ENCODE results near the gene TAS2R43.
"Not testable (repeated sequence)": the region's sequence is repeated elsewhere in the genome, so short reads cannot be mapped to it uniquely, and the experiment has no call there.

Gene TAS2R43, protein sequence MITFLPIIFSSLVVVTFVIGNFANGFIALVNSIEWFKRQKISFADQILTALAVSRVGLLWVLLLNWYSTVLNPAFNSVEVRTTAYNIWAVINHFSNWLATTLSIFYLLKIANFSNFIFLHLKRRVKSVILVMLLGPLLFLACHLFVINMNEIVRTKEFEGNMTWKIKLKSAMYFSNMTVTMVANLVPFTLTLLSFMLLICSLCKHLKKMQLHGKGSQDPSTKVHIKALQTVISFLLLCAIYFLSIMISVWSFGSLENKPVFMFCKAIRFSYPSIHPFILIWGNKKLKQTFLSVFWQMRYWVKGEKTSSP

DNA sequence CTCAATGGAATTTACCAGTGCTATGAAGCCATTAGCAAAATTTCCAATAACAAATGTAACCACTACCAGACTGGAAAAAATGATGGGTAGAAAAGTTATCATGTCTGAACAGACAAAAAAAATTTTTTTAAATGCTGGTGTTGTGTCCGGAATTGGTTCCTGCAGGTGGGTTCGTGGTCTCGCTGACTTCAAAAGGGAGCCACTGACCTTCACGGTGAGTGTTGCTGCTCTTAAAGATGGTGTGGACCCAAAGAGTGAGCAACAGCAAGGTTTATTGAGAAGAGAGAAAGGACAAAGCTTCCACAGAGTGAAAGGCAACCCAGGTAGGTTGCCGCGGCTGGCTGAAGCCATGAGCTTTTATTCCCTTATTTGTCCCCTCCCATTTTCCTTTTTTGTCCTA, at the start of gene TAS2R43:
TAS2R43 (minus strand) TSS at position 186 of the 400 bp plus-strand sequence; CDS start at position 102, 84 bp downstream.
- DNase-seq = no peak

DNA sequence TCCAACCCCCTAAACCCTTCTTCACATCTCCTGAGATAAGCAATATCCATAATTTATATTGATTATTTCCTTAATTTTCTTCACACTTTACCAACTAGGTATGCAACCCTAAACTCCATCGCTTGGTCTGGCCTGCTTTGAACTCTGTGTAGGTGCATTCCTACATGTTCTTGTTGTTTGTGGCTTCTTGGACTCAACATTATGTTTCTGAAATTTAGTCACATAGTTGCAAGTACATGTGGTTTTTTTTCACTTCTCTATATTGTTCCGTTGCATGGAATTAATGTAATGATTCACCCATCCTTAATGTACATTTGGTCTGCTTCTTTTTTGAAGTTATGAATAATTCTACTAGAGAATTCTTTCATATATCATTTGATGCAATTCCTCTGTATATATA, 44.0 kb upstream of the TAS2R43 start:
- no peak for DNase-seq

DNA sequence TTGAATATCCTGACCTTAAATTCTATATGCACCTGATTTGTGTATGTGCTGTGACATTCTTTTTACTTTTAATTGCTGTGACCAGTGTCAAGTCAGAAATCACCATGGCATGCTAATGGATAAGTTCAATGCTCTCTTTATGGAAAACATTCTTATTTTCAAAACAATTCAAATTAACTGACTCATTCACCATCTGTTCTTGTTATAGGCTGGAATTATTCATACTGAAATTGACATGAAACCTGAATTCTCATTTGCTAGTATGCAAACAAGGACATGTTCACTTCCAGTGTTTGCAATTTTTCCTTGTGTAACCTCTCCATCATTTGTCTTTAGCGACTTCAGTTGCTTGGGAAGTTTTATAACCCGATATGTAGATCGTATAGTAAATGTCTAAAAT, 42.2 kb upstream of the TAS2R43 start, which contains the start of gene TAS2R30:
TAS2R30 (minus strand) TSS at position 340 of the 400 bp plus-strand sequence. CDS start 400 bp downstream, outside the sequence.
- no peak for DNase-seq

DNA sequence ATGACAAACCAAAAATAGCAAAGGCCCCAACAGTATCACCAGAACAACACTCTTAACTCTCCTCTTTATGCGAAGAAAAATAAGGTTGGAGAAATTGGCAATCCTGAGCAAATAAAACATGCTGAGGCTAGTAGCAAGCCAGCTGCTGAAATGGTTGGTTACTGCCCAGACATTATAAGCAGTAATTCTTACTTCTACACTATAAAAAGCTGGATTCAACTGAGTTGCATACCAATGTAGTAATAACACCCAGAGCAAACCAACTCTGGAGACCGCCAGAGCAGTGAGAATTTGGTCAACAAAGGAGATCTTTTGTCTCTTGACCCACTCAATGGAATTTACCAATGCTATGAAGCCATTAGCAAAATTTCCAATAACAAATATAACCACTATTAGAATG, 41.7 kb upstream of the TAS2R43 start:
- DNase-seq = no peak

DNA sequence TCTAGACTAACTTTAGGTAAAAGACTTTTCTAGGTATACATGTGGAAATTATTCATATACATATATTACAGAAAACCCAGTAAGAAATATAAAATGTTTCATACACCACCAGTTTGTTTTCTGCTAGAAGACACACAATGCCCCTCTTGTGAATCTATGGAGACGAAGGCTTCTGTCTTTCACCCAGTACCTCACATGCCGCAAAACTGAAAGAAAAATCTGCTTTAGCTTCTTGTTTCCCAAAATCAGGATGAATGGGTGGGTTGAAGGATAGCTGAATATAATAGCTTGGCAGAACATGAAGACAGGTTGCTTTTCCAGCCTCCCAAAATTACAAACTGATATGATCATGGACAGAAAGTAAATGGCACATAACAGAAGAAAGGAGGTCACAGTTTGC, 41.0 kb upstream of the TAS2R43 start:
- DNase-seq = peak; percentile 10

DNA sequence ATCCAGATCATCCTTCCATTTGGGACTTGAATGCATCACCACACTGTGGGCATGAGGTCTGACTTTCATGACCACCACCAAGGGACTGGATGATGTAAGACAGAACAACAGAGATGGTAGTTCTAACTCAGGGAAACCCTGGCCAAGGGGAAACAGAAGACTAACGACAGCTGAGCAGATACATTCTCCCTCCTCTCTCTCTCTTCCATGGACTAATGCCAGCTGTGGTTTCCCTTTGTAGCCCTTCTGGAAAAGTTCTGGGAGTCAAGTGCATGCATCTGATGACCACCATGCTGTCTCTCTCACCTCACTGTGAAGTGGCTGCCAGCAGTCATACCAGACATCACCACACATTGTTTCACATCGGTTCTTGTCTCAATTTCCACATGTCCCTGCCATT, 38.9 kb upstream of the TAS2R43 start:
- no peak for DNase-seq

DNA sequence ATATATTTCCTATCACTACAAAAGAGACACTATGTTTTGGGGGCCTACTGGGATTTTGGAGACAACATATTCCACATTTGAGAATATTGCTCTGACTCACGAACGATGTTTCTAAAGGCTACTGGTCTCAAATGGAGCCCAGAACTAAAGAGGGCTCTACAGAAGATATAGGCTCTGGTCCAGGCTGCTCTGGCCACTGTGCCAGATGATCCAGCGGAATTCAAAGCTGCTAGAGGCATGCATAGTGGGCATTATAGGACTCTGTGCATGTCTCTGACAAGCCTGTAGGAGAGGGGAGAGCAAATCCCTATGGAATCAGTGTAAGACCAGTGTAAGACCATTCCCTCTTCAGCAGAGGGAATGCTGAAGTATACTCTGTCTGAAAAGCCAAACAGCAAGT, 38.3 kb upstream of the TAS2R43 start:
- no peak for DNase-seq

DNA sequence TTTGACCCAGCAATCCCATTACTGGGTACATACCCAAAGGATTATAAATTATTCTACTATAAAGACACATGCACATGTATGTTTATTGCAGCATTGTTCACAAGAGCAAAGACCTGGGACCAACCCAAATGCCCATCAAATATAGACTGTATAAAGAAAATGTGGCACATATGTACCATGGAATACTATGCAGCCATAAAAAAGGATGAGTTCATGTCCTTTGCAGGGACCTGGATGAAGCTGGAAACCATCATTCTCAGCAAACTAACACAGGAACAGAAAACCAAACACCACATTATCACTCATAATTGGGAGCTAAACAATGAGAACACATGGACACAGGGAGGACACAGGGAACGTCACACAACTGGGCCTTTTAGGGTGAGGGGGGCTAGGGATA, 22.0 kb upstream of the TAS2R43 start:
- DNase-seq = not testable (repeated sequence)

DNA sequence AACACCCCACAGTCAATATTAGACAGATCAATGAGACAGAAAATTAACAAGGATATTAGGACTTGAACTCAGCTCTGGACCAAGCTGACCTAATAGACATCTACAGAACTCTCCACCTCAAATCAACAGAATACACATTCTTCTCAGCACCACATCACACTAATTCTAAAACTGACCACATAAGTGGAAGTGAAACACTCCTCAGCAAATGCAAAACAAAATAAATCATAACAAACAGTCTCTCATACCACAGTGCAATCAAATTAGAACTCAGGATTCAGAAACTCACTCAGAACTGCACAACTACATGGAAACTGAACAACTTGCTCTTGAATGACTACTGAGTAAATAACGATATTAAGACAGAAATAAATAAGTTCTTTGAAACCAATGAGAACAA, 19.1 kb upstream of the TAS2R43 start:
- DNase-seq = not testable (repeated sequence)

DNA sequence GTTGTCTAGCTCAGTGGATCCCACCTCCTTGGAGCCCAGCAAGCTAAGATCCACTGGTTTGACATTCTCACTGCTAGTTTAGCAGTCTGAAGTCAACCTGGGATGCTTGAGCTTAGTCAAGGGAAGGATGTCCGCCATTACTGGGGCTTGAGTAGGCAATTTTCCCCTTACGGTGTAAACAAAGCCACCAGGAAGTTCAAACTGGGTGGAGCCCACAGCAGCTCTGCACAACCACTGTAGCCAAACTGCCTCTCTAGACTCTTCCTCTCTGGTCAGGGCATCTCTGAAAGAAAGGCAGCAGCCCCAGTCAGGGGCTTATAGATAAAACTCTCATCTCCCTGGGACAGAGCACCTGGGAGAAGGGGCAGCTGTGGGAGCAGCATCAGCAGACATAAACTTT, 16.7 kb upstream of the TAS2R43 start:
- DNase-seq = no peak

DNA sequence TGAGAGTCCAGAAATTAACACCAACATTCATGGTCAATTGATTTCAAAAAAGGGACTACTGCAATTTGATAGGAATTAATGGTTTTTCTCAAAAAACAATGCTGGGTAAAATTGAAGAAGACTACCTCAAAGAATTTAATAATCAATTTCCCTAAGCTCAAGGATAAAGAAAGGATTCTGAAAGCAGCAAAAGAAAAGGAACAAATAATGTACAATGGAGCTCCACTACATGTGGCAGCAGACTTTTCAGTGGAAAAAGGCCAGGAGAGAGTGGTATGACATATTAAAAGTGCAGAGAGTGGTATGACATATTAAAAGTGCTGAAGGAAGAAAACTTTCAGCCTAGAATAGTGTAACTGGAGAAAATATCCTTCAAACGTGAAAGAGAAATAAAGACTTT, 15.6 kb upstream of the TAS2R43 start:
- DNase-seq = no peak

DNA sequence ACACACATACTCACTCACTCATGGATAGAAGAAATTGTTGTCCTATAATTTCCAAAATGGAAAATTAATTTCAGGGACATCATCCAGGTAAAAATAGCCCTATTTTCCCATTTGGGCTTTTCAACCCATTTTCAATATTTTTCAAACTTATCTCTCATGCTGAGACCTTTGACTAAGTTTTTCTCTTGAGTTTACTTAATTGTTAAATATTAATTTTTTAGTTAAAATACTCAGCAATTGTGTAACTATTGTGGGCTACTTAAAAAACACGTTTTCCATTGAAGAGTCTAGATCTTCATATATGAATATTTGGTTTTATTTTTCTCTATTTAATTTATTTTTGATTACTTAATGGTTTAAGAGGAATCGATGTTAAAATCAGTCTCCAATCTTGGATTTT, 14.2 kb upstream of the TAS2R43 start:
- DNase-seq = no peak

DNA sequence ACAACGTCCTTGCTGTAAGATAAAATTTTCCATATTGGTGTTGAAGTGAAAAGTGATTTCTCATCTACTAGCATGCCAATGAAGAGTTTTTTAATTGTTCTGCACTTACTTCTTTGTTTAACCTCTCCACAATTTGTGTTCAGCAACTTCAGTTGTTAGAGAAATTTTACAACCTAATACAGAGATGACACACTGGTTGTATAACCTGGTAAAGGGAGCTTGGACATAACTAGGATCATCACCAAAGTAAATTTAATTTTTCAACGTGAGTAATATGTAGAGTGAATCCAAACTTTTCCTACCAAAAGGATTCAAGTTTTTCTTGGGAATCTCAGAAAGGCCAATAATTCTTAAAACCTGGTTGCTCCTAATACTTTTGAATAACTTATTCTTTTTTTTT, 13.4 kb upstream of the TAS2R43 start:
- DNase-seq = no peak

DNA sequence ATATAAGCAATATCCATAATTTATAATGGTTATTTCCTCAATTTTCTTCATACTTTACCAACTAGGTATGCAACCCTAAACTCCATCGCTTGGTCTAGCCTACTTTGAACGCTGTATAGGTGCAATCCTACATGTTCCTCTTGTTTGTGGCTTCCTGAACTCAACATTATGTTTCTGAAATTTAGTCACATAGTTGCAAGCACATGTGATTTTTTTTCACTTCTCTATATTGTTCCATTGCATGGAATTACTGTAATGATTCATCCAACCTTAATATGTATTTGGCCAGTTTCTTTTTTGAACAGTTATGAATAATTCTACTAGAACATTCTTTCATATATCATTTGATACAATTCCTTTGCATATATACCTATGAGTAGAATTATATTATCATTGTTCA, 2.8 kb upstream of the TAS2R43 start:
- not testable (repeated sequence) for DNase-seq

DNA sequence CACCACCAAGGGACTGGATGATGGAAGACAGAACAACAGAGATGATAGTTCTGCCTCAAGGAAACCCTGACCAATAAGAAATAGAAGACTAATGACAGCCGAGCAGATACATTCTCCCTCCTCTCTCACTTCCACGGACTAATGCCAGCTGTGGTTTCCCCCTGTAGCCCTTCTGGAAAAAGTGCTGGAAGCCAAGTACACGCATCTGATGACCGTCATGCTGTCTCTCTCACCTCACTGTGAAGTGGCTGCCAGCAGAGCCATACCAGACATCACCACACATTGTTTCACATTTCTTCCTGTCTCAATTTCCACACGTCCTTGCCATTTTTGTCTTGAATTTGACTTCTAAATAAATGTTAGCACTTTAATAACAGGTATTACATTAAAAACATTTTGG, 2.9 kb downstream of the TAS2R43 start:
- DNase-seq = no peak

DNA sequence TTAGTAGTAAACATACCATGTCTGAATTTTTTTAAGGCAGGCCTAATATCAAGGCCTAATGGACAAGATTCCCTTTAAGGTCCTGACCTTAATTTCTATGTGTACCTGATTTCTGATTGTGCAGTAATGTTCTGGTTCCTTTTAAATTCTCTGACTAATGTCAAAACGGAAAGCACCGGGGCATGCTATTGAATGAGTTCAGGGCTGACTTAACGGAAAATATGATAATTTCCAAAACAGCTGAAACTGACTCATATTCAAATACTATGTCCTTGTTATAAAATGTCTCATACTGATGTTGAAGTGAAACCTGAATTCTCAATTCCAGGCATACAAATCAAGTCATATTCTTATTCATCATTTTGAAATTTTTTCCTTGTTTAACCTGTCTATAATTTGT, 6.7 kb downstream of the TAS2R43 start:
- no peak for DNase-seq

DNA sequence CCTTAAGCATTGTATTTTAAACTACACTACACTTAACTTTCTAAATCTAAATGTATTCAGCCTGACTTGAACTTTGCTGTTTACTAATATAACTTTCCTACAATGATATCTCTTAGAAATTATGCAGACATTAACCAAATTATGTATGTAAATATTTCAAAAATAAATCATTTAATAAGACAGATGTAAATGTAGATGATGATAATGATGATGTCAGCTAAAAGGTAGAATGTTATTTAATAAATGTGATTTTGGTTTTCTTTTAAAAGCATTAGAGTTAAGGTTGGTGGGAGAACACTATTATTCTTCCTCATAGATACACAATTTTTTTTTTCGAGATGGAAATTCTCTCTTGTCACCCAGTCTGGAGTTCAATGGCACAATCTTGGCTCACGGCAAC, 10.1 kb downstream of the TAS2R43 start:
- no peak for DNase-seq

DNA sequence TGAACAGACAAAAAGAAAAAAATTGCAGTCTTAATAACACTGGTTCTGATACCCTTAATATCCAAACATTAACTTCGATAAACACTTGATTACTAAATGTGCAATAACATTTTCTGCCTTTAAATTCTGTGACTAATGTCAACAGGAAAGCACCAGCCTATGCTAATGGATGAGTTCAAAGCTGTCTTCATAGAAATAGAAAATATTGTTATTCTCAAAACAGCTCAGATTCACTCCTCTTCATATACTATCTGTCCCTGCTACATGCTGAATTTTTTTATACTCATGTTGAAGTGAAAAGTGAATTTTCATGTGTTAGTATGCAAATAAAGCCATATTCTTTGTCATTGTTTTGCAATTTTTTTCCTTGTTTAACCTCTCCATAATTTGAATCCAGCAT, 13.9 kb downstream of the TAS2R43 start:
- DNase-seq = no peak

DNA sequence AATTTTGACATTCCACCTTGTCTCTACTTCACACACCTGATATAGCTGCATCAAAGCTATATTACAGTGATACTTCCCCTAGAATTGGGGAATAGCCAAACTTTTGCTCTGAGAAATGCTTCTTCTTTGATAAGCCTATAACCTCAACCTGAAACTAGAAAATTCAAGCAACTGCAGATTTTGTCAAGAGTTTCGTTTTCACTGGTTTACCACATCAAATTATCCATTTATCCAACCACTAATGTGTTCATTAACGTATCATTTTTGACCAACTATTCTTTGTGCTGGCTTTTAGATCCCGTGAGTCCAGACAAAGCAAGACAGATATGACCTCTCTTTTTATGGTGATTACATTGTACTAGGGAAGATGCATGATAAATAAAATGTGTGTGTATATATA, 16.5 kb downstream of the TAS2R43 start:
- no peak for DNase-seq

DNA sequence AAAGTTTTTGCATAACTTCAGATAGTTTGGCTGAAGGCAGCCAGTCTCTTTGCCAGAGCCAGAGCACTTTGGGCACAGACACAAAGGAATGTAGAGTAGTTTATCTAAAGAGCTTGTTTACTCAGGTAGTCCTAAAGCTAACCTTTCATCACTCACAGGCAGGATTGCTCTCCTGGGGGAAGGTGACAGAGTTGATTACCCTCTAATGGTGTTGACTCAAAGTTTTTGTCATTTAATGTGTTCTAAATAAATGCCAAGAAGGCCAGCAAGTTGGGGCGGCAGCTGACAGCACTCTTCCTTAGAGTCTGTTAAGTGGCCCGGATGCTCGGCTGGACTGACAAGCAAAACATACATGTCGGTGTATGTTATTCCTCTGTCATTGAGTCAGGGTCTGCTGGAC, 20.7 kb downstream of the TAS2R43 start:
- DNase-seq = no peak

DNA sequence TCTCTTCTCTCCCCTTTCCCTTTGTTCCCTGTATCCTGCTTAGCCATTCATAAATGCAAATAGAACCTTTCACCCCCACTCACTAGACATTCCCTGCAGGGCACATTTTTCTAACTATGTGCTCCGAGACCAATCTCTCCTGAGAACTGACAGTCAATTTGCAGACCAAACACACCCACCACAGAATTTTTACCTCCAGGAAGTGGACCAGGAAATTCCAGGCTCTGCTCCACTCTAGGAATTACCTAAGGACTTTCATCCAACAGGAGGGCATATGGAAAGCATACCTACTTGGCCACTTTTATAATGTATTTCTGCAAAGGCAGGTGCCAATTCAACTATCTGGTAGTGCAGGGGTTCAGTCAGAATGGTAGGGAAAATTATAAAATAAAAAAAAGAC, 21.1 kb downstream of the TAS2R43 start:
- no peak for DNase-seq

DNA sequence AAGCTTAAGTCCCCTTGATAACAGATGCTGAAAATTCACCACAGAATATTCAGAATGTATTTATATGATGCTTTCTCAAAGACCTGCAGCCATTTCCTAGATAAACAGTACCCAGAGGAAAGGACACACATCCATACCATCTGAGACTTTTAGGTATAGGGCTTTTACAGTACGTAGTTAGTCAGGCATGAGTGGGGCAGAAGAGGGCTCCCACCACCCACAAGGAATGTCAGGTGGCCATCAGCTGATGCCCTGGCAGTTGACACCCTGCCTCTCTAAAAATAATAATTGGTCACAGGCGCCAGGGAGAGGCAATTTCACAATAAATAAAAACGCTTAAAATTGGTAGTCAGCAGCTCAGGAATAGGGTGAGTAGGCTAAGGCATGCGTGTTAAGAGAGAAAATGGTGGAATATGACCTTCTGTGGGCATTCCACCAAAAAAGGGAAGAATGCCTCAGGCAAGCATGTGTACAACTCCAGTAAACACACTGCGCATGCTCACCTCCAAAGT, 22.2 kb downstream of the TAS2R43 start:
- DNase-seq = no peak

DNA sequence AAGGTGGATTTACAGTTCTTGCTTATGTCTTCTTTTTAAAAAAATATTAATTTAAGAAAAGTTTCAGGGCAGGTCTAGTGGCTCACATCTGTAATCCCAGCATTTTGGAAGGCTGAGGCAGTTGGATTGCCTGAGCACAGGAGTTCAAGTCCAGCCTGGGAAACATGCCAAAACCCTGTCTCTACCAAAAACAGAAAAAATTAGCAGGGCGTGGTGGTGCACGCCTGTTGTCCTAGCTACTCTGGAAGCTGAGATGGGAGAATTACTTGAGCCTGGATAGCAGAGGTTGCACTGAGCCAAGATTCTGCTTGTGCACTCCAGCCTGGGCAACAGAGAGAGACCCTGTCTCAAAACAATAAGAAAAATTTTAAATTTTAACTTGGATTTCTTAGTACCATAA, 24.6 kb downstream of the TAS2R43 start:
- DNase-seq = peak; percentile 18

DNA sequence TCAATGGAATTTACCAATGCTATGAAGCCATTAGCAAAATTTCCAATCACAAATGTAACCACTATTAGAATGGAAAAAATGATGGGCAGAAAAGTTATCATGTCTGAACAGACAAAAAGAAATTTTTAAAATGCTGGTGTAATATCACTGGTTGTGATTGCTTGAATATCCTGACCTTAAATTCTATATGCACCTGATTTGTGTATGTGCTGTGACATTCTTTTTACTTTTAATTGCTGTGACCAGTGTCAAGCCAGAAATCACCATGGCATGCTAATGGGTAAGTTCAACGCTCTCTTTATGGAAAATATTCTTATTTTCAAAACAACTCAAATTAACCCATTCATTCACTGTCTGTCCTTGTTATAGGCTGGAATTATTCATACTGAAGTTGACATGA, 29.9 kb downstream of the TAS2R43 start, which contains the start of gene TAS2R46:
TAS2R46 (minus strand) TSS at position 101 of the 400 bp plus-strand sequence; CDS start at position 101, 0 bp downstream.
- not testable (repeated sequence) for DNase-seq

DNA sequence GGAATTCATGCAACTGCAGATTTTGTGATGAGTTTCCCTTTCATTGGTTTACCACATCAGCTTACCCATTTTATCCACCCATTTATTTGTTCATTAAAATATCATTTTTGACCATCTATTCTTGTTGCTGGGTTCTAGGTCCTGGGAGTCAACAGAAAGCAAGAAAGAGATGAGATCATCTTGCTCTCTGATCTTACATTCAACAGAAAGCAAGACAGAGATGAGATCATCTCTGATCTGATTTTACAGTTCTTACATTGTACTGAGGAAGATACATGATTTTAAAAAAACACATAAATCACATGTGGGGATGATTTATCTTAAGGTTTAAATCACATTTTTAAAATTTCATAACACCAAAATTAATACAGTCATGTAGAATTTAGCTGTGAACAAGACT, 32.3 kb downstream of the TAS2R43 start:
- DNase-seq = no peak
